ENCODE results near the gene PCDH8. TPM values are rescaled to one million over a fixed set of nuclear protein-coding genes. Genes with fewer than 3 reads are reported as not detected.

PCDH8 gene
- total RNA-seq, 1 experiment from 2014 or later: 2.1 TPM

DNA sequence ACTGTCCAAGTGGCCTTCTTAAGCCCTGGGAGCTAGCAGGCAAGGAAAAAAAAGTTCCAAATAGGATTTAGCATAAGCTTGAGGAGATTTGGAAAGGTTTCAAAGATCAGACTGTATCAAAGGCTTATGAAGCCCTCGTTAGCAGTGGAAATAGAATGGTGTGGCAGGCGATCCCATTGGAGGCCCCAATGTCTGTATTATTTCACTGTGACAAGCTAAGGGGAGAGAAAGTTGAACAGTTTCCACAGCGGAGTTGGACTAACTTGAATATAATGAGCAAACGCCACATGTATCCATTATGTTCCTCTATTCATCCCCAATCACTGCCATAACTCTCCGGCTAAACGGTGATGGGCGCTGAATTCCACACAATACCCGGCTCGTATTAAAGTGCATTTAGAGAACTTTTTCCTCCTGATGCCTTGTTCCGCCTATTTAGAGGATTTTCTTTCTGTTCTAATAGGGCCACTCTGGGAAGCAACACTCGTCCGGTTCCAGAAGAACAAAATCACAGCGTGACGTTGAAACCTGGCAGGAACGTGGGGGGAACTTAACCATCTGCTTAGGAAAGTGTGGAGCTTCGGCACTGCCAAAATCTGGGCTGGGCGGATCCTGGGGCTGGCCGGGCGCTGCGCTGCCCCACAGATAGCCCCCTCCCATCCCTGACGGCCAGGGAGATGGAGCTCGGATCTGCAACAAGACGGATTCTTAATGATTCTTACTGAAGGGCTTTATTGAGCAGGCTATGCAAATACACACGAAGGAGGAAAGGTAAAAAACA is 1.0 kb upstream of the PCDH8 start:
- H3K9me3 ChIP-seq (ENCODE audit: control insufficient read depth, low read depth, low read length): no peaks in the 10 kb centered on the region
- no peak overlapping the region for H3K23ac ChIP-seq (ENCODE audit: insufficient read length, low read depth, low read length)
- H3K36me3 Mint-ChIP-seq (ENCODE audit: insufficient read depth in 1 of 3, low read depth in 3 of 3): peaks cover 3 to 10% (median 8%) of the 10 kb centered on the region in 3 experiments; a peak in 6 of 7 replicates
- peaks cover 7% of the 10 kb centered on the region for H3K4me1 ChIP-seq (ENCODE audit: insufficient read depth, low read length)
- no peak overlapping the region for H3K4ac ChIP-seq (ENCODE audit: low read depth, low read length)
- H3K4me1 Mint-ChIP-seq: peaks cover 43 to 54% of the 10 kb centered on the region in 2 experiments
- H2BK15ac ChIP-seq (ENCODE audit: low read depth, low read length): no peak overlapping the region
- H3K79me2 ChIP-seq (ENCODE audit: insufficient read depth, low read length): no peaks in the 10 kb centered on the region
- no peaks in the 10 kb centered on the region for H3K79me1 ChIP-seq (ENCODE audit: insufficient read depth, low read depth, low read length, poor library complexity, severe bottlenecking)
- no peak overlapping the region for H4K8ac ChIP-seq (replicated peaks; ENCODE audit: insufficient read length, low read depth, low read length)
- no peak overlapping the region for H3K9ac ChIP-seq (ENCODE audit: extremely low read depth, insufficient read length, low read length)
- no peak overlapping the region; a peak in 1 of 7 replicates for H3K27ac Mint-ChIP-seq
- H3K9me3 Mint-ChIP-seq: peaks cover 2 to 5% of the 10 kb centered on the region in 2 experiments; a peak in 4 of 5 replicates
- peaks cover 33% of the 10 kb centered on the region for H3K23me2 ChIP-seq (ENCODE audit: insufficient read length, low read depth, low read length, poor library complexity, severe bottlenecking)
- peaks cover 39% of the 10 kb centered on the region for H3K27me3 ChIP-seq (ENCODE audit: insufficient read depth, low read length)
- H4K91ac ChIP-seq (ENCODE audit: insufficient read length, low read depth, low read length): no peak overlapping the region
- peaks cover 59% of the 10 kb centered on the region for H3K27me3 Mint-ChIP-seq (ENCODE audit: low read depth)
- no peak overlapping the region for H3K18ac ChIP-seq (ENCODE audit: insufficient read length, low read depth, low read length)
- TF ChIP-seq, protein P1, sequence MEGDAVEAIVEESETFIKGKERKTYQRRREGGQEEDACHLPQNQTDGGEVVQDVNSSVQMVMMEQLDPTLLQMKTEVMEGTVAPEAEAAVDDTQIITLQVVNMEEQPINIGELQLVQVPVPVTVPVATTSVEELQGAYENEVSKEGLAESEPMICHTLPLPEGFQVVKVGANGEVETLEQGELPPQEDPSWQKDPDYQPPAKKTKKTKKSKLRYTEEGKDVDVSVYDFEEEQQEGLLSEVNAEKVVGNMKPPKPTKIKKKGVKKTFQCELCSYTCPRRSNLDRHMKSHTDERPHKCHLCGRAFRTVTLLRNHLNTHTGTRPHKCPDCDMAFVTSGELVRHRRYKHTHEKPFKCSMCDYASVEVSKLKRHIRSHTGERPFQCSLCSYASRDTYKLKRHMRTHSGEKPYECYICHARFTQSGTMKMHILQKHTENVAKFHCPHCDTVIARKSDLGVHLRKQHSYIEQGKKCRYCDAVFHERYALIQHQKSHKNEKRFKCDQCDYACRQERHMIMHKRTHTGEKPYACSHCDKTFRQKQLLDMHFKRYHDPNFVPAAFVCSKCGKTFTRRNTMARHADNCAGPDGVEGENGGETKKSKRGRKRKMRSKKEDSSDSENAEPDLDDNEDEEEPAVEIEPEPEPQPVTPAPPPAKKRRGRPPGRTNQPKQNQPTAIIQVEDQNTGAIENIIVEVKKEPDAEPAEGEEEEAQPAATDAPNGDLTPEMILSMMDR (conservative IDR thresholded peaks at IDR 0.05): no peak
- no peak overlapping the region for H3K14ac ChIP-seq (ENCODE audit: insufficient read depth, low read length)
- DNase-seq: peak; percentile 39
- no peak overlapping the region for H3K56ac ChIP-seq (ENCODE audit: insufficient read length, low read depth, low read length)
- H3K4me3 Mint-ChIP-seq: peak overlapping the region; percentile 82 to 90
- no peak overlapping the region for H2BK5ac ChIP-seq (ENCODE audit: insufficient read length, low read length)
- H2BK12ac ChIP-seq (ENCODE audit: insufficient read length, low read depth, low read length): no peak overlapping the region
- no peak overlapping the region for H2BK20ac ChIP-seq (ENCODE audit: low read depth, low read length, poor library complexity, severe bottlenecking)
- no peak overlapping the region for H4K5ac ChIP-seq (ENCODE audit: insufficient read length, low read depth, low read length)
- H2AFZ ChIP-seq (ENCODE audit: low read length): no peak overlapping the region
- no peak overlapping the region for H2BK120ac ChIP-seq (ENCODE audit: low read depth, low read length, poor library complexity, severe bottlenecking)
- no peak overlapping the region for H3T11ph ChIP-seq (ENCODE audit: low read length)
- no CpG with 5 or more reads among the region's 24 CpGs for WGBS (ENCODE audit: extremely low coverage, insufficient read length, low lambda C conversion rate)
- H4K20me1 ChIP-seq (ENCODE audit: control insufficient read depth, insufficient read depth, insufficient read length): peaks cover 3% of the 10 kb centered on the region
- H3K4me2 ChIP-seq (ENCODE audit: insufficient read depth, insufficient read length, low read length): peak overlapping the region; percentile 89
- no peak overlapping the region for H2AK5ac ChIP-seq (ENCODE audit: insufficient read length, low read length)
- H3K27ac ChIP-seq (ENCODE audit: insufficient read length, low read depth, low read length): no peak overlapping the region
